GM21526 (cell line): ENCODE data around the gene KDM4C.
A peak's percentile ranks its signal among the peaks of the same experiment; 100 is the strongest.

ENCODE experiments used
- ATAC-seq: cut with Tn5 transposase; IDR thresholded peaks from one replicate; pipeline ENCODE4 v1.9.1; 2021; ENCODE audit warnings: moderate library complexity; ENCODE audit not compliant: unreplicated experiment, low FRiP score

KDM4C gene

GRCh38 chr9:7119612-7120011, 361.8 kb downstream of the KDM4C start:
- ATAC-seq, result no peak

- peak; percentile 61 for ATAC-seq
Observed at GRCh38 chr9:7121055-7121454, 363.3 kb downstream of the KDM4C start.

DNA sequence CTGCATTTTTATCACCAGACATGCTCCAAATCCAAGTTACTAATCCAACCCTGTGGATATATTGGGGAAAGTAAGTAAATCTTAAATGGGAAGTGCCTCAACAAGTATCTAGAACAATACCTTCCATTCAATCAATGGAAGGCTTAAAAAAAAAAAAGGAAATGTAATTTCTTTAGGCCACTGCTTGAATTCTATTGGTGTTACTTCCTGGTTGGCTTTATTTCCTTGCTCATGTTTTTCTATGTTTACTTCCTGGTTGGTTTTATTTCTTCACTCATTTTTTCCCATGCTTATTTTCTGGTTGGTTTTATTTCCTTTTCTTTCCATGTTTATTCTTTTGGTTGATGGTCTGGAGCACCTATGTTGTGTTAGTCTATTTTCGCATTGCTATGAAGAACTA, 363.9 kb downstream of the KDM4C start:
- no peak for ATAC-seq

DNA sequence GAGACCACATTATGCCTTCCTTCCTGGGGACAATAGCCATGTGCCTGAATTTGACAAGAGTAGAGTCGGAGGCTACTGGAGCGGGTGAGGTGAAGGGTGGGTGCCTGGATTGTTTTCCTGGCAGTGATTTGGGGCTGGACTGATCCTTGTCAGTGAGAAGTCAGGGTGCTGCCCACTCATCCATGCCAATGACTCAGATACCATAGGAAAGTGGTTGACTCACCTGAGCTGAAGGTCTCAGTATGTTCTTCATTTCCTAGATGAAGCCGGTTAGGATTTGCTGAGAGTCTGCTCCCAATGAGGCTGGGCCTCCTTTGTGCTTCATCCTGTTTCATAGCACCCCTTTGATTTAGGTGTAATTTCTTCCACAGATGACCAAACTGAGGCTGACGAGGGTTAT, 366.0 kb downstream of the KDM4C start:
- ATAC-seq, result no peak

DNA sequence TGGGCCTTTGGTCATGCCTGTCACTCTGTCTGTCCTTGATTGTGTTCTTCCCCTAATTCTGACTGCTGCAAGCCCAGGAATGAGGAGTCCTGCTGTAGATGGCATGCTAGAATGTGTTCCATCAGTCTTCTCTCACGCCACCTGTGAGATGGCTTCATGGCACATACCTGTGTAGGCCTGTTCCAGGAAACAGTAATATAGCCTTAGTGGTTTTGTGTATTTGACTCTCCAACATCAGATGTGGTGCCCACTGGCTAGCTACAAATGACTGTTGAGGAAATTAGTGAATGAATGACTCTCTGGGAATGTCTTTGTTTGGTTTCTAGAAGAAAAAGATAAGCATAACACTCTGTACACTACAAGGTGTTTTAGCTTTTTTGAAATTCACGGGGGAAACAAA, 367.5 kb downstream of the KDM4C start:
- ATAC-seq, result no peak

DNA sequence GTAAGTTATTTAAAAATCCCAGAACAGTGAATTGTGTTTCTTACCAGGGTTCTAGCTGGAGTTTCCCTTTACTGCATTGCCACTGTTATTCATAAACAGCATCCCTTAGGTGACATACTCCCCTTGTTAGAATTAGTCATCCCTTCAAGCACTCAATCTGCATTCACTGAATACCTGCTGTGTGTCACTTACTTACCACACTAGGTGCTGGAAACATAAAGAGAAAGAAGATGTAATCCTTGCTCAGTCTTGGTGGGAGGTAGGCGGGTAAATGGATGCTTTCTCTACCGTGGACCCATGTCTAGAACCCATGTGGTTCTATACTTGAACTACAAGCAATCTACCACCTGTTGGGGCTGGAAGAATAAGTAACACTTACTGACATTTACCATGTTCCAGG, 371.6 kb downstream of the KDM4C start:
- no peak for ATAC-seq

GRCh38 chr9:7130266-7130820, 372.6 kb downstream of the KDM4C start:
- no peak for ATAC-seq

- ATAC-seq, result no peak
Observed at GRCh38 chr9:7132605-7133004, 374.8 kb downstream of the KDM4C start.

DNA sequence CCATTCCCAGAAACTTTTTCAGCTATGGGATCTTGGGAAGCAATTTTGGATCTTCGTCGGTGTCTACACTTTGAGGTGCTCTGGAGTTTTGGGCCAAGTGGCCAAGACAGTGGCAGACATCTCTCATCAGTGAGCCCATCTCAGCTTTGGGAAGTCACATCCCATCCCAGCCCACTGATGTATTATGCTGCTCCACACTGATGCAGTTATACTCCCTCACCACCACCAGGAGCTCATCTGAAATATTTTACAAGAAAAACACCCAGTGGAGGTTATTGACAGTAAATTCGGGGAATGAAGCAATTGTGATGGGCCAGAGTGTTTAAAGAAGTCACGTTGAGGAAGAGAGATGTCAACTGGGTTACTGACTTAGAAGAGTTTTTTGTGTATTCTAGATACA, 378.0 kb downstream of the KDM4C start:
- ATAC-seq, result no peak

DNA sequence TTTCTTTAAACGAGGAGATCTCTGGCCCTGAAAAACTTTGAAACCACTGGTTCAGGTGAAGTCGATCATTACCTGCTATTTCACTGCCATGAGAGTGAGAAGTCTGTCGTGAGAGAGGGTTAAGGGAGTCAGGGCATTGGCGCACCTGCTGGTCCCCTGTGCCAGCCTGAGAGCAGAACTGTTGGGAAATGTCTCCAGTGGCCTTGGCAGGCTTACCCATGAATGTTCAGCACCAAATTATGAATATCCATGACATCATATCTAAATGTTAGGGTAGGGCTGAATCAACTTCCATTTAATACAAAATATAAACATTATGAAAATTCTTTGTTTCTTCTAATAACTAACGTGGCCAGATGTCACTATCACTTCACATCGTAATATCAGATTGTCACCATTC, 379.3 kb downstream of the KDM4C start:
- ATAC-seq, result no peak

GRCh38 chr9:7137571-7137970, 379.8 kb downstream of the KDM4C start:
- ATAC-seq, result no peak

DNA sequence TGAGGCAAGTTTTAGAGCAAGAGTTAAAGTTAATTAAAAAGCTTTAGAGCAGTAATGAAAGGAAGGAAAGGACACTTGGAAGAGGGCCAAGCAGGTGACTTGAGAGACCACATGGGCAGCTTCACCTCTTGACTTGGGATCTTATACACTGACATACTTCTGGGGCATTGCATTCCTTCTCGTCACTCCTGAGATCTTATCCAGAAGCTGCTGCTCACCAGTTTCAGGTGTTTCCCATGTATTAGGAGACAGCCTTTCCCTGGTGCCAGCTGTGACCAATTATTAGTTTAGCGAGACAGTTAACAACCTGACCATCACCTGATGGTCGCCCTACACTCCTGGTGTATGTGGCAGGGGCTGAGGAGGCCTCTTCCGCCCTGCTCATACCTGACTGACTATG, 382.1 kb downstream of the KDM4C start:
- no peak for ATAC-seq

- ATAC-seq, result no peak
Observed at GRCh38 chr9:7140401-7140800, 382.6 kb downstream of the KDM4C start.

DNA sequence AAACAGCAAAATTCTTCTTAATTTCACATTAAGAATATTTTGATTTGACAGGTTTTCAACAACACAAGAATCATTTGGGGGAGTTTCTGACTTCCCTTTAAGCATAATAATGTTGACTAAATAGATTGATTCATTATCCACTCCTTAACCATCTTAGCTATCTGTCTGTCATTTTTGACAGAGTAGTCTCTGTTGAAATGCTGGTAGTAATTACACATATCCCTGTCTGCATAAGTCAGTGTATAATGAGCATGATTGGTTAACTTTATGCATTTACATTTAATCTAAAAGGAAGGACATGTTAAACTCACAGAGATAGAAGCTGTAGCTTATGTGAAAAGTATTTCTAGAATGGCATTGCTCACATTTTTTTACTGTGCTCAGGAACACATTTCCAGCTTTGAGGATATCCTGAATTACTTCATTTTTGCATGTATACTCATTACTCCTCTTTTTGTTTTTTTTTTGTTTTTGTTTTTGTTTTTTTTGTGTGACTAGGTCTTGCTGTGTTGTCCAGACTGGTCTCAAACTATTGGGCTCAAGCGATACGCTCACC, 385.9 kb downstream of the KDM4C start:
- ATAC-seq, result no peak

GRCh38 chr9:7144265-7145046, 386.7 kb downstream of the KDM4C start:
- no peak for ATAC-seq

- ATAC-seq, result no peak
Observed at GRCh38 chr9:7145361-7146069, 387.7 kb downstream of the KDM4C start.

DNA sequence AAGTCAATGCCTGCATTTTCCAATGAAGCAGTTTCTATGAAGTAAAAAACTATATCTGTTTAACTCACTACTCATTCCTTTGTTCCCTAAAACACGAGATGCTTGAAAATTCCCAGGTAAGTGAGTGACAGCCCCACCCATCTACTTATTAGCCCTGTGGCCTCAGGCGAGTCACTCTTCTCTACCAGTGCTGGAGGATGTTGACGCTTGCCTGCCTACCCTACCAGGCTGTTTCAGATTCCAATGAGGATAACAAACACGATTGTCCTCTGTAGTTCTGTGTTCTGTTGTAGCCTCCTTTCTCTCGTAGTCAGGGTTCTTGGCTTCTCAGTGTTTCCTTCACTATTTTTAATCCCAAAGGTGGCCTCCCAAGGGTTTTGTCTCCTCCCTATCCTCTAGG, 388.8 kb downstream of the KDM4C start:
- ATAC-seq, result no peak

DNA sequence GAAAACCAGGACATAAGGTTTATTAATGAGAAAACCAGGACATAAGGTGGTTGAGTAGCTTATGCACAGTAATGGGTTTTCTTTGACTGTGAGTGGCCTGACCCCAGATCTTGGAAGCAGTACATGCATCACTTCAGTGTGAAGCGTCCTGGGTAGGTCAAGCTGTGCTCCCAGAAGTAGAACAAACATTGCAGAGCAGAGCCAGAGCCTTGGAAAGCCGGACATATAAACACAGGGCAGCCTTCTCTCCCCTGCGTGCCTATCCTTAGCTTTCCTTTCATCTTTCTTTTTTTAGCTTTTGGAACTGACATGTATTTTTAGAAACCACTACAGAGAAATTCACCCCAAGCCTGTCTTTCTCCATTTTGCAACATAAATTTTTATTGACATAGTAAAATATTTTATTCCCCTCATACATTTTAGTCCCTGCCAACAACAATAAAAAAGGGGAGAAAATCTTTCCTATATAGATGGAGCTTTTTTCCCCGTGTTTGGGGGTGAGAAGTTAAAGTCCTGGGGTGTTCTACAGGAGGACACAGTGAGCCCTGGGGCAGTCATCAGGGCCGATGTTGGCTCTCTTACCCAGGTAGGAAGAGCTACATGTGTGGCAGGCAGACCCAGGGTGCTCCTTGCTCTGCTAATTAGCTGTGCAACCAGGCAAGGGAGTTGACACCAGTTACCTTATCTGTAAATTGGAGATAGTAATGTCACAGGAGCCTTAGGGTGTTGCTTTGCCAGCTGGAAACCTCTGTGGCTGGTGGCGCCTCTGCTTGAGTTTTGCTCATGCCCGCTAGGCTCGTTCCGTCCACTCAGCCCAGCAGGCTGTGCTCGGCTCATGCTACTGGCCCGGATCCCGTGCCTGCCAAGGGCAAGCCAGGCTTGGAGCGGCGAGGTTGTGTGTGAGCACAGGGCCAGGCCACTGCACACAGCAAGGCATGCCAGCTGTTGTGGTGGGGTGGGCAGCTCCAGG, 389.6 kb downstream of the KDM4C start:
- no peak for ATAC-seq

DNA sequence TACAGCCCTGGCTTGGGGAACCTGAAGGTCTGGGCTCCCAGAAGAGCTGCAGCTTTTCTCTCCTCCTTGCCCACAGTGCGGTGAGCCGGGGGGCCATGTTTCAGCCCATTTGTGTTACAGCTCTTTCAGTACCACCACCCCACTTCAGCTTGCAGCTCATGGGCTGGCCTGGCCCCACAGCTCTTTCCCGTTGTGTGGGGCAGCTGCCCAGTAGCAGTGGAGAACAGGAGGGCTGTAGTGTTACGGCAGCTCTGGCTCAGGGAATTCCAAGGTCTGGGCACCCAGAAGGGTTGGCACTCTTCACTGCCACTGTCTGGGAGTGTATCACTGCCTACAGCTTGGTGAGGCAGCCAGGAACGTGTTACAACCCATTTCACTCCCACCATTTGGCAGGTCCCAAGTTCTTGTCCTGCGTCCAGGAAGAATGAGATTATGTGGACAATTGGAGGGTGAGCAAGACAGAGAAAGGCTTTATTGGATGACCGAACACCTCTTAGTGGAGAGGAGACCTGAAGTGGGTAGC, 390.5 kb downstream of the KDM4C start:
- ATAC-seq, result no peak

- ATAC-seq, result no peak
Observed at GRCh38 chr9:7149258-7149657, 391.5 kb downstream of the KDM4C start.
